ENCODE data around the gene CFAP206.

The CFAP206 gene, protein sequence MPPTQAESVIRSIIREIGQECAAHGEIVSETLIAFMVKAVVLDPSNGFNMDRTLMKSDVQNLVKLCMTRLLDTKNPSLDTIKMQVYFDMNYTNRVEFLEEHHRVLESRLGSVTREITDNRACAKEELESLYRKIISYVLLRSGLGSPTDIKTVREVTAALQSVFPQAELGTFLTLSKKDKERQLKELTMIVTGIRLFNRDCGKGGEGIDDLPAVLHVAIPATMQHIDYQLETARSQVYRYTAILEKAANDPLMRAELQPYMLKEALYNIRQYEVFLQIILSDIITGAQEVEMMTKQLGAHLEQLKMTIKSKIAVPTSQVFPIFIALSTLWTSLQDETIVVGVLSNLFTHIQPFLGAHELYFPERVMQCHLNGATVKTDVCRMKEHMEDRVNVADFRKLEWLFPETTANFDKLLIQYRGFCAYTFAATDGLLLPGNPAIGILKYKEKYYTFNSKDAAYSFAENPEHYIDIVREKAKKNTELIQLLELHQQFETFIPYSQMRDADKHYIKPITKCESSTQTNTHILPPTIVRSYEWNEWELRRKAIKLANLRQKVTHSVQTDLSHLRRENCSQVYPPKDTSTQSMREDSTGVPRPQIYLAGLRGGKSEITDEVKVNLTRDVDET

GRCh38 chr6:87407901-87408720 is at the start of gene CFAP206:
TSS of gene CFAP206 (plus strand) at chr6:87407972. CDS start at chr6:87409840, 1,868 bp downstream.
- Histone ChIP-seq H3K36me3 (replicated peaks) (no peaks in the 10 kb centered on the region), H3K9me3 (no peaks in the 10 kb centered on the region), H3K4me1 (peaks cover 2% of the 10 kb centered on the region; the same call in 1 of the 2 replicates), H3K27me3 (ENCODE audit: low read depth) (peaks cover 6% of the 10 kb centered on the region; the same call in 1 of the 2 replicates), H3K4me3 (peak within 1 kb of the TSS; percentile 87)
- in situ Hi-C loops (cut with MboI; ENCODE audit: low sequenced_read_pairs), result no loop called here
- peak; percentile 84 to 86 for DNase-seq (ENCODE audit: low spot score in 2 of 2)

DNA sequence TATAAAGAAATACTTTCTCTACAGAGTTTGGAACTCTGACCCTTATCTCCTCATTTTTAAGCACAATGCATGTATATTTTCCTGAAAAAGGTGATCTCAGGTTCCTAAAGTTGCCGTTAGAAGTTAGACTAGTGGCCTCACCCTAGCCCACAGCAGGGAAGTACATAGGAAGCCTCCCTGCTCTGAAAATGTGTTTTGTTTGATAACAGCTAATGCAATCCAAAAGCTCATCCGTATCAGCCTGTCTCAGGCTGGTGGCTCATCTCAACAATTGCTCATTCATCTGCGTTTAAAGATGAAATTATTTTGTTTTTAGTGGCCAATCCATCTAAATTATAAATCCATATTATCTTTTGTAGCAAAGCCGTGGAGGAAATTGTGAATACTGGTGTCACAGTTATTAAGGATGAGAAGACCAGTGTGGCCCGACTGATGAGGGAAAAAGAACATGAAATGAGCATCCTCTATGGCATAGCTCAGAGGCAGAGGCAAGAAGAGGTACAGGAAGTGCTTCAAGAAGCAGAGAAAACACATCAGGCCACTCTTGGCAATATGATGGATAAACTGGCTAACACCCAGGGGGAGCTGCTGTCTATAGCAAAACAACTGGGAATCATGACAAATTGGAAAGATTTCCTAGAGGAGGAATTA is 43.0 kb upstream of the CFAP206 start:
- H3K9me3 ChIP-seq, result peaks cover 6% of the 10 kb centered on the region
- no peak overlapping the region for H3K4me3 ChIP-seq
- in situ Hi-C loops (cut with MboI; ENCODE audit: low sequenced_read_pairs), result no loop called here
- H3K36me3 ChIP-seq (replicated peaks), result no peaks in the 10 kb centered on the region
- no peaks in the 10 kb centered on the region for H3K27me3 ChIP-seq (ENCODE audit: low read depth)
- no peaks in the 10 kb centered on the region for H3K4me1 ChIP-seq
- no peak for DNase-seq (ENCODE audit: low spot score in 2 of 2)

DNA sequence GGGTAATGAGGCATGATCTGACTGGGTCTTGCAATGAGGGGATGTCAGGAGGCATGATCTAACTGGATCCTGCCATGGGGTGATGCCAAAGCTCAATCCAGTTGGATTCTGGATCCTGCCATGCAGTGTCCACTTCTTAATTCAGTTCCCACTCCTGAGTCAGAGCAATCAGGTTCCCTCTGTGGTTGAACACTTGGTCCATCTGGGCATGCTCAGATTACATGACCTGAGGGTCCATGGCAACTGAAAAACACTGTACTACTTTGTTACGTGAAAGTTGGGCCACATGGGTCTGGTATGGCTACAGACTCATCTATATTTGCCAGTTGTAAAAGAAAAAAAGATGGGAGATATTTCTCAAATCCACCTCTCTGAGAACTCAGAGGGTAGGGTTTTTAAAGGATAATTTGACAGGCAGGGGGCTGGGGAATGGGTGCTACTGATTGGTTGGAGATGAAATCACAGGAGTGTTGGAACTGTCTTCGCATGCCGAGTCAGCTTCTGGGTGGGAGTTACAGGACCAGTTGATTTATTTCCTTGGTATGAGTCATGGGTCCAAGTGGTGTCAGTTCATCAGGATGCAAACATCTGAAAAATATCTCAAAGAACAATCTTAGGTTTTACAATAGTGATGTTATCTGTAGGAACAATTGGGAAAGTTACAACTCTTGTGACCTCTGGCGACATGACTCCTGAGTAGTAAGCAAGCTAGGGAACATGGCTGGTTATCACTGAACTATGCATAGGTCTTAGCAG is 41.5 kb upstream of the CFAP206 start:
- DNase-seq (ENCODE audit: low spot score in 2 of 2), result no peak
- H3K36me3 ChIP-seq (replicated peaks), result no peaks in the 10 kb centered on the region
- in situ Hi-C loops (cut with MboI; ENCODE audit: low sequenced_read_pairs), result no loop called here
- H3K9me3 ChIP-seq, result peaks cover 9% of the 10 kb centered on the region
- H3K4me3 ChIP-seq, result no peak overlapping the region
- no peaks in the 10 kb centered on the region for H3K27me3 ChIP-seq (ENCODE audit: low read depth)
- H3K4me1 ChIP-seq, result no peaks in the 10 kb centered on the region

DNA sequence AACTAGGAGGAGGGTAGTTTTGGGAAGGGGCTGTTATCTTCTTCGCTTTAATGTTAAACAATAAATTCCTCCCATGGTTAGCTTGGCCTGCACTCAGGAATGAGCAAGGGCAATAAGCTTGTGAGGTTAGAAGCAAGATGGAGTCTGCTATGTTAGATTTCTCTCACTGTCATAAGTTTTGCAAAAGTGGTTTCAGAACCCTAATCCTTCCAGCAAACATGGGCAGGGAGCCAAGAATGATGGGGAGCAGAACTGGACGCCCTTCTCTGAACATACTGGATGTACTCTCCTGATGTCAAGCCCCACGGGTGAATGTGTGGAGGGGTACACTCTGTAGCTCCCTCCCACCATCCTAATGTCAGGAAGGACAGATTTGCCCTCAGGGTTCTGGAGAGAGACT is 40.9 kb upstream of the CFAP206 start:
- Histone ChIP-seq H3K36me3 (replicated peaks) (no peaks in the 10 kb centered on the region), H3K4me3 (no peak overlapping the region), H3K27me3 (ENCODE audit: low read depth) (no peaks in the 10 kb centered on the region), H3K9me3 (peaks cover 9% of the 10 kb centered on the region), H3K4me1 (no peaks in the 10 kb centered on the region)
- no peak for DNase-seq (ENCODE audit: low spot score in 2 of 2)
- in situ Hi-C loops (cut with MboI; ENCODE audit: low sequenced_read_pairs), result no loop called here

GRCh38 chr6:87373377-87373776 is 34.4 kb upstream of the CFAP206 start:
- Histone ChIP-seq H3K4me3 (no peak overlapping the region), H3K4me1 (no peaks in the 10 kb centered on the region), H3K9me3 (peaks cover 9% of the 10 kb centered on the region), H3K27me3 (ENCODE audit: low read depth) (no peaks in the 10 kb centered on the region), H3K36me3 (replicated peaks) (no peaks in the 10 kb centered on the region)
- in situ Hi-C loops (cut with MboI; ENCODE audit: low sequenced_read_pairs), result no loop called here
- DNase-seq (ENCODE audit: low spot score in 2 of 2), result no peak

DNA sequence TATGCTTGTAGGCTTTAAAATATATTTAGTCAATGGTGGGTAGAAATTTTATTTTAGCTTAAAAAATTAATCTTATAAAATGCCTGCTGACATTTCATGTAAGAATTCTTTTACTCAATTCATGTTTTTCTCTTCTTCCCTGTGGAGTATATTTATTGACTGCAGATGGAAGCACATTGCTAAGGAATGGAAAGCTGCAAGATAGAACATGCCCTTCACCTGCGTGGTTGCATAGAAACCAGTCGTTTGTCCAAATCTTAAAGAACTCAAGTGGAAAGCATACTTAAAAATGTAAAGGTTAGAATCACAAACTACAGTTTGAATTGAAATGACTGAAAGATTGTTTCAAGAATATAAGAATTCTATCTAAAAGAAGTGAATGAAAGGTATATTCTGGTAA is 32.5 kb upstream of the CFAP206 start:
- Histone ChIP-seq H3K9me3 (no peaks in the 10 kb centered on the region), H3K36me3 (replicated peaks) (no peaks in the 10 kb centered on the region), H3K4me1 (no peaks in the 10 kb centered on the region), H3K27me3 (ENCODE audit: low read depth) (no peaks in the 10 kb centered on the region), H3K4me3 (no peak overlapping the region)
- in situ Hi-C loops (cut with MboI; ENCODE audit: low sequenced_read_pairs), result no loop called here
- DNase-seq (ENCODE audit: low spot score in 2 of 2), result no peak

DNA sequence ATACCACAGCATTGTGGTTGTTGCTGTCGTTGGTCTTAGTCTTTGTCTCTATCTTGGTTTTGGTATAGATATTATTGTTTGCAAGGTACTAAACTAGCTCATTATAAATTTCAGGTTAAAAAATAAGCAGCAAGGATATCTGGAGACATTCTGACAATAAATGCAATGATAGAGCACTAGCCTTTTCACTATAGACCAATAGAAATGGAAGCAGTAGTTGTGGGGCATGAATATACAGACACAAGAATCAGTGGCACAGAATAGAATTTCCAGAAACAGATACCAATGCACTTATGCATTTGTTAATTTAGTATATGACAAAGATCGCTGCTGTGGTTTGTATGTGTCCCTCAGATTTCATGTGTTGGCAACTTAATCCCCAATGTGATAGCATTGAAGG is 31.1 kb upstream of the CFAP206 start:
- H3K27me3 ChIP-seq (ENCODE audit: low read depth), result no peaks in the 10 kb centered on the region
- no peak for DNase-seq (ENCODE audit: low spot score in 2 of 2)
- in situ Hi-C loops (cut with MboI; ENCODE audit: low sequenced_read_pairs), result no loop called here
- H3K4me3 ChIP-seq, result no peak overlapping the region
- no peaks in the 10 kb centered on the region for H3K36me3 ChIP-seq (replicated peaks)
- no peaks in the 10 kb centered on the region for H3K4me1 ChIP-seq
- no peaks in the 10 kb centered on the region for H3K9me3 ChIP-seq

- in situ Hi-C loops (cut with MboI; ENCODE audit: low sequenced_read_pairs), result no loop called here
- H3K4me3 ChIP-seq, result no peak overlapping the region
- H3K27me3 ChIP-seq (ENCODE audit: low read depth), result no peaks in the 10 kb centered on the region
- DNase-seq (ENCODE audit: low spot score in 2 of 2), result no peak
- H3K4me1 ChIP-seq, result no peaks in the 10 kb centered on the region
- no peaks in the 10 kb centered on the region for H3K9me3 ChIP-seq
- no peaks in the 10 kb centered on the region for H3K36me3 ChIP-seq (replicated peaks)
These were observed 28.8 kb upstream of the CFAP206 start for GRCh38 chr6:87378947-87379346.

DNA sequence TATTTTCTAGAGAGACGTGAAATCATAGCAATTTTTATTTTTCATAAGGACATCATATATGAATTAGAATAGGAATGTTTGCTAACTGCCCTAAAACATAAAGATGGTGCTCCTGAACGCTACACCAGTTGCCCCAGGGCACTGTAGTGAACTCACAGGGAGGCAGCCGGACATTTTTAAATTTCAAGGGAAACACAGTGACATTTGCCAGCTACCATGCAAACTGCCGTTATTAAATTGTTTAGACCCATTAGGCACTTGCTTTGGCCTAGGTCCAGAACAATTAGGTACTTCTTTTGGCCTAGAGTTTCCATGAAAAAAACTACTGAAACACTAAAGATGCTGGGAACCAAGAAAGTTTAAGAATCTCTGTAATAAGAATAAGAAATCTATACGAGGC is 24.9 kb upstream of the CFAP206 start:
- H3K4me3 ChIP-seq, result no peak overlapping the region
- no peaks in the 10 kb centered on the region for H3K9me3 ChIP-seq
- DNase-seq (ENCODE audit: low spot score in 2 of 2), result no peak
- H3K36me3 ChIP-seq (replicated peaks), result no peaks in the 10 kb centered on the region
- no peaks in the 10 kb centered on the region for H3K4me1 ChIP-seq
- no peaks in the 10 kb centered on the region for H3K27me3 ChIP-seq (ENCODE audit: low read depth)
- in situ Hi-C loops (cut with MboI; ENCODE audit: low sequenced_read_pairs), result no loop called here

DNA sequence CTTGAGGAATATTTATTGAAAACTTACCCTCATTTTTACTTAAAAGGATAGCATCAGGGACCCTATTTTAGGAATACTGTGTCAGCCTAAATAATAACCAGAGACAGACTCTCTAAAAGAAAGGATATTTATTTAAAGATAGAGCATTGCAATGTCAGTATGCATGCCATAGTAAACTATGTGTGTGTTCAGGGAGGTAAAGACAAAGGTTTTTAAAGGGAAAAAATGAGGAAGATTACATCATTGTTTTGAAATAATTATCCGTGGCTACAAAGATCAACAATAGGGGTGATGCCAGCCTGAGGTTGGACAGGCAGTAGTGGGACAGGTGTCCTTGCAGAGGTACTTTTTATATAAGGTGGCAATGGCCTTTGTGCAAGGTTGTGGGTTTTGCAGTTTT is 23.7 kb upstream of the CFAP206 start:
- Histone ChIP-seq H3K36me3 (replicated peaks) (no peaks in the 10 kb centered on the region), H3K27me3 (ENCODE audit: low read depth) (no peaks in the 10 kb centered on the region)
- in situ Hi-C loops (cut with MboI; ENCODE audit: low sequenced_read_pairs), result no loop called here

GRCh38 chr6:87384449-87384848 is 23.3 kb upstream of the CFAP206 start:
- in situ Hi-C loops (cut with MboI; ENCODE audit: low sequenced_read_pairs), result no loop called here
- H3K4me1 ChIP-seq, result no peaks in the 10 kb centered on the region
- H3K9me3 ChIP-seq, result no peaks in the 10 kb centered on the region
- no peak for DNase-seq (ENCODE audit: low spot score in 2 of 2)
- H3K36me3 ChIP-seq (replicated peaks), result no peaks in the 10 kb centered on the region
- H3K4me3 ChIP-seq, result no peak overlapping the region
- no peaks in the 10 kb centered on the region for H3K27me3 ChIP-seq (ENCODE audit: low read depth)

More for the DNA sequence above, 23.7 kb upstream of the CFAP206 start:
- H3K4me3 ChIP-seq, result no peak overlapping the region
- H3K9me3 ChIP-seq, result no peaks in the 10 kb centered on the region
- no peak for DNase-seq (ENCODE audit: low spot score in 2 of 2)
- H3K4me1 ChIP-seq, result no peaks in the 10 kb centered on the region

- H3K36me3 ChIP-seq (replicated peaks), result no peaks in the 10 kb centered on the region
- in situ Hi-C loops (cut with MboI; ENCODE audit: low sequenced_read_pairs), result loop anchor here (10.0 kb wide), 1 partner anchor 317 kb away; no protein-coding TSS in a partner anchor
- H3K4me3 ChIP-seq, result no peak overlapping the region
- no peaks in the 10 kb centered on the region for H3K27me3 ChIP-seq (ENCODE audit: low read depth)
- DNase-seq (ENCODE audit: low spot score in 2 of 2), result peak; percentile 45 to 60
- H3K4me1 ChIP-seq, result peaks cover 4% of the 10 kb centered on the region; the same call in 1 of the 2 replicates
- no peaks in the 10 kb centered on the region for H3K9me3 ChIP-seq
These were observed 16.4 kb upstream of the CFAP206 start for GRCh38 chr6:87391334-87391733.
